Panc1 (cell line): ENCODE measurements around the gene SERPINA3. TPM values are rescaled to one million over a fixed set of nuclear protein-coding genes. Genes with fewer than 3 reads are reported as not detected.

Experiments
- ATAC-seq: fragments of 200-7000 bp; cut with Tn5 transposase; 2 replicates; pipeline ENCODE4 v1.9.1; 2020; ENCODE audit warnings: mild to moderate bottlenecking, moderate library complexity
- BruUV-seq: library from RNA; stranded (reverse); fragments of 400-500 nt; replicated peaks from 2 replicates; lab custom pipeline; 2021; lab: Mats Ljungman, UMichigan
- CTCF ChIA-PET: fragments of 300-600 bp; sonication (Branson Sonifier 250); formaldehyde crosslinking; loops from one replicate; lab custom pipeline; 2022; ENCODE audit warnings: antibody characterized with exemption; lab: Charles Lee
- POLR2A ChIA-PET: fragments of 300-600 bp; sonication (Branson Sonifier 250); formaldehyde crosslinking; loops from one replicate; lab custom pipeline; 2022; ENCODE audit warnings: antibody characterized with exemption; lab: Charles Lee
- DNase-seq: peaks from one replicate; pipeline ENCODE4 v3.0.0-alpha.2; 2010; ENCODE audit warnings: low read depth, low spot score
- H3K27ac ChIP-seq: 2 replicates; pipeline ENCODE4 v1.5.1; 2011; ENCODE audit warnings: mild to moderate bottlenecking, low read length, inconsistent platforms
- H3K27me3 ChIP-seq: fragments of 200-500 bp; sonication (Bioruptor generic); 2 replicates; pipeline ENCODE4 v1.6.0; 2014; ENCODE audit warnings: low read length, inconsistent platforms; ENCODE audit not compliant: control insufficient read depth, insufficient read depth
- H3K36me3 ChIP-seq: fragments of 200-500 bp; sonication (Bioruptor generic); 2 replicates; pipeline ENCODE4 v1.5.1; 2014; ENCODE audit warnings: inconsistent platforms, mild to moderate bottlenecking, low read length, moderate library complexity; ENCODE audit not compliant: control insufficient read depth, insufficient read depth
- H3K4me1 ChIP-seq: 2 replicates; pipeline ENCODE4 v1.5.1; 2011; ENCODE audit warnings: inconsistent platforms, mild to moderate bottlenecking, low read length, moderate library complexity; ENCODE audit not compliant: control insufficient read depth, insufficient read depth
- H3K4me3 ChIP-seq, 2 experiments: 2 replicates each; pipeline ENCODE4 v1.5.1; 2011 to 2012; ENCODE audit warnings: low read depth in 2 of 2, low read length in 2 of 2, mild to moderate bottlenecking in 2 of 2, inconsistent platforms in 1 of 2, moderate library complexity in 1 of 2
- H3K9me3 ChIP-seq: fragments of 200-500 bp; sonication (Bioruptor generic); 2 replicates; pipeline ENCODE4 v1.5.1; 2014; ENCODE audit warnings: low read depth, mild to moderate bottlenecking, inconsistent platforms, low read length, moderate library complexity; ENCODE audit not compliant: control insufficient read depth, insufficient read depth
- CTCF ChIP-seq: fragments of 450-650 bp; IDR thresholded peaks from 2 replicates; pipeline ENCODE4 v1.5.1; 2017; ENCODE audit warnings: mild to moderate bottlenecking
- POLR2AphosphoS5 ChIP-seq: IDR thresholded peaks from 2 replicates; pipeline ENCODE4 v1.6.1; 2012; ENCODE audit warnings: mild to moderate bottlenecking, low read depth, low read length, moderate library complexity
- REST ChIP-seq, 2 experiments: IDR thresholded peaks; 2 replicates each; pipeline ENCODE4 v1.6.1; 2011 to 2012; ENCODE audit warnings: low read depth in 2 of 2, control low read depth in 1 of 2, low read length in 1 of 2, mild to moderate bottlenecking in 1 of 2, moderate library complexity in 1 of 2; ENCODE audit not compliant: insufficient read depth in 1 of 2
- SIN3A ChIP-seq: IDR thresholded peaks from 2 replicates; pipeline ENCODE4 v1.6.1; 2012; ENCODE audit warnings: low read depth, mild to moderate bottlenecking, low read length, moderate library complexity, borderline replicate concordance; ENCODE audit not compliant: insufficient read depth
- TCF7L2 ChIP-seq: IDR thresholded peaks from 2 replicates; pipeline ENCODE4 v1.6.1; 2011; ENCODE audit warnings: mild to moderate bottlenecking, low read depth, low read length, inconsistent platforms
- in situ Hi-C: cut with HindIII; loops from 2 replicates; pipeline ENCODE4 v1.10.0; 2016; ENCODE audit warnings: low sequenced_read_pairs, low pct_unique_long_range_greater_than_20kb
- intact Hi-C: fragments of 100-400 bp; cut with micrococcal nuclease; formaldehyde crosslinking; loops from one replicate; pipeline ENCODE4 v1.10.0; 2022; ENCODE audit not compliant: unreplicated experiment
- total RNA-seq: library from RNA; stranded (reverse); gene quantifications from one replicate; pipeline ENCODE4 v1.2.1, GENCODE V29; 2021; ENCODE audit not compliant: unreplicated experiment

SERPINA3 gene
- total RNA-seq, 1 experiment from 2014 or later = 5.7 TPM

- Histone ChIP-seq H3K27me3 (no peaks in the 10 kb centered on the region), H3K4me1 (no peaks in the 10 kb centered on the region), H3K36me3 (no peaks in the 10 kb centered on the region), H3K27ac (no peak overlapping the region), H3K4me3 (no peak overlapping the region), H3K9me3 (no peaks in the 10 kb centered on the region)
- intact Hi-C loops = no loop called here
- no peak for DNase-seq
- POLR2A ChIA-PET = no interaction called here
- no peak for ATAC-seq
- BruUV-seq = no TSS peak
- in situ Hi-C loops = no loop called here
- no peak for TF ChIP-seq TCF7L2
- no peak for TF ChIP-seq POLR2AphosphoS5
- no peak for TF ChIP-seq SIN3A
- TF ChIP-seq REST (IDR thresholded peaks at IDR 0.05; ENCODE audit: insufficient read depth in 1 of 2, low read depth in 2 of 2, low read length in 1 of 2) = no peak
- no peak for TF ChIP-seq CTCF
- CTCF ChIA-PET = no interaction called here
Measured at GRCh38 chr14:94631536-94632304, 19.5 kb downstream of the SERPINA3 start.

GRCh38 chr14:94632305-94632590 is 20.1 kb downstream of the SERPINA3 start:
- BruUV-seq = no TSS peak
- ChIA-PET CTCF (no interaction called here), POLR2A (no interaction called here)
- in situ Hi-C loops (no loop called here), intact Hi-C loops (no loop called here)
- Histone ChIP-seq H3K4me1 (no peaks in the 10 kb centered on the region), H3K4me3 (no peak overlapping the region), H3K27ac (no peak overlapping the region), H3K9me3 (no peaks in the 10 kb centered on the region), H3K36me3 (no peaks in the 10 kb centered on the region), H3K27me3 (no peaks in the 10 kb centered on the region)
- no peak for TF ChIP-seq CTCF
- no peak for TF ChIP-seq REST (IDR thresholded peaks at IDR 0.05; ENCODE audit: insufficient read depth in 1 of 2, low read depth in 2 of 2, low read length in 1 of 2)
- TF ChIP-seq TCF7L2 = no peak
- no peak for TF ChIP-seq POLR2AphosphoS5
- TF ChIP-seq SIN3A = no peak
- no peak for DNase-seq
- ATAC-seq = no peak
